HG03045 (cell line): ENCODE results near the gene CD55.

Experiments used
- ATAC-seq: cut with Tn5 transposase; IDR thresholded peaks from one replicate; pipeline ENCODE4 v1.9.1; 2021; ENCODE audit warnings: mild to moderate bottlenecking, moderate library complexity; ENCODE audit not compliant: unreplicated experiment

Gene CD55

DNA sequence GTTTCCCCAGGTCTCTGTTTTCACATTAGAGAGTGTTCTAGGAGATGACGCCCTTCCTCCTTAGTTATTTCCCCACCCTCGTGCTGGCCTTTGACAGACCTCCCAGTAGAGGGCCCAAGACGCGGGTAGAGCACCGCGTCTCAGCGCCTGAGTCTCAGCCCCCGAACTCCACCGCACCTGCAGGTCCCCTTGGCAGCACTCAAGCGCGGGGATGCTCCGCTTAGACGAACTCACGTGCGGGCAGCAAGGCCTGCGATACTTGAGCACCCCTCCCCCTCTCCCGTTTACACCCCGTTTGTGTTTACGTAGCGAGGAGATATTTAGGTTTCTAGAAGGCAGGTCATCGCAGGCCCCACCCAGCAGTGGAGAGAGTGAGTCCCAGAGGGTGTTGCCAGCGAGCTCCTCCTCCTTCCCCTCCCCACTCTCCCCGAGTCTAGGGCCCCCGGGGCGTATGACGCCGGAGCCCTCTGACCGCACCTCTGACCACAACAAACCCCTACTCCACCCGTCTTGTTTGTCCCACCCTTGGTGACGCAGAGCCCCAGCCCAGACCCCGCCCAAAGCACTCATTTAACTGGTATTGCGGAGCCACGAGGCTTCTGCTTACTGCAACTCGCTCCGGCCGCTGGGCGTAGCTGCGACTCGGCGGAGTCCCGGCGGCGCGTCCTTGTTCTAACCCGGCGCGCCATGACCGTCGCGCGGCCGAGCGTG lies at the start of gene CD55:
Gene CD55, plus strand, starts transcription at position 600 of the 711 bp plus-strand sequence. Its CDS starts 88 bp downstream, at position 688.
- ATAC-seq = peak; percentile 92

- no peak for ATAC-seq
Measured at GRCh38 chr1:207274882-207275281, 46.6 kb upstream of the CD55 start.

DNA sequence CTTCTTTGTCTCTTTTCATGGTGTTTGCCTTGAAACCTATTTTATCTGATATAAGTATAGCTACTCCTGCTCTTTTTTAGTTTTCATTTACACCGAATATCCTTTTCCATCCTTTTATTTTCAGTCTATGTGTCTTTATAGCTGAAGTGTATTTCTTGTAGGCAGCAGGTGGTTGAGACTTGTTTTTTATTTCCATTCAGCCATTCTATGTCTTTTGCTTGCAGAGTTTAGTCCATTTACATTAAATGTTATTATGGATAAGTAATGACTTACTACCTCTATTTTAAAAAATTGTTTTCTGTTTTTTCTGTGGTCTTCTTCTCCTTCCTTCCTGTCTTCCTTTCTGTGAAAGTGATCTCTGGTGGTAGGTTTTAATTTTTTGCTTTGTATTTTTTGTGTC lies 45.0 kb upstream of the CD55 start:
- ATAC-seq = no peak

- no peak for ATAC-seq
Measured at GRCh38 chr1:207277241-207277640, 44.2 kb upstream of the CD55 start.

GRCh38 chr1:207279652-207280051 lies 41.8 kb upstream of the CD55 start:
- no peak for ATAC-seq

- no peak for ATAC-seq
Measured at GRCh38 chr1:207280706-207281105, 40.8 kb upstream of the CD55 start.

- no peak for ATAC-seq
Measured at GRCh38 chr1:207282058-207282457, 39.4 kb upstream of the CD55 start.

- ATAC-seq = no peak
Measured at GRCh38 chr1:207282496-207283380, 38.7 kb upstream of the CD55 start.

DNA sequence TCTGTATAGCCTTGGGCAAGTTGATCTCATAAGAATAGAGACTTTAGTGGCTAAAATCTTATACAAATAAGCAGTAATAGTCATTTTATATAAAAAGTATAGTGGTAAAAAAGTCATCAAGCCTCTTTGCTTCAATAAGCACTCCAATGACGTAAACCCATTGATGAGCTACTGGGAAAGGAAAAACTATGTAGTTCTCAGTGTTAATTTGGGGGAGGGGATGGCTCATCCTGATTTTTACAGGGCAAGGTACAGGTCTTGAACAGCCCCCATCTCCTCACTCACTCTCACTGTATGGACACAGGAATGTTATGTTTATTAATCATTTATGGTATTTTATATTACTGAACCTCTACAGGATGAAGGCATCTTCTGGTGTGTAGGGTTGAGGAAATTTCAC lies 38.1 kb upstream of the CD55 start:
- no peak for ATAC-seq

DNA sequence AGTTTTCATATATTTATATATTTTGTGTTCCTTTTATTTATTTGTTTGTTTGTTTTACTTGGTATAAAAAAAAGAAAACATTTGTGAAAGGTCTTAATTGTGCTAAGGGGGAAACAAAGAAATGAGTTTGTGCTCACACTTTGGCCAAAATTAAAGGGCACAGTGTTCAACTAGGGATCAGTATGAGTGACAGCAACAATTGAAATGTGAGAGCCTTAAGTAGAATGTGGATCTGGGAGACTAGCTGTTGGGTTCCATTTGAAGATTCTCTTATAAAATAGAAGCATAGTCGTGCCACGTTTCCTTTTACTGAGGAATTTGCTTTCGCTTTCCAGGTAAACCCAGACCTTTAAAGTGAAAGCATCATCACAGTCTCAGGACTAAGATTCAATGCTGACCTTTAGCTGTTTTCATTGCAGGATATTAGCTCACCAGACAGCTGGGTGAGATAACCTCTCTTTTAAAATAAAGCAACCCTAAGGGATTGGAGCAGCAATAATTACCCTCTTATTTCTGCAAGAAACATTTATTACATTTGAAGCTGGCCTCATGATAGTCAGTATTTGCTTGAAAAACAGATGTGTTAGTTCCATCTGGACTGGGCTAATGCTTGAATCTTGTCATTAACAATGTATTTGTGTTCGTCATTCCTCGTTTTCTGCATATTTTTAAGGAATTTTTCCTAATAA lies 37.1 kb upstream of the CD55 start:
- no peak for ATAC-seq

- no peak for ATAC-seq
Measured at GRCh38 chr1:207286786-207287468, 34.6 kb upstream of the CD55 start.

- no peak for ATAC-seq
Measured at GRCh38 chr1:207288315-207288714, 33.2 kb upstream of the CD55 start.

DNA sequence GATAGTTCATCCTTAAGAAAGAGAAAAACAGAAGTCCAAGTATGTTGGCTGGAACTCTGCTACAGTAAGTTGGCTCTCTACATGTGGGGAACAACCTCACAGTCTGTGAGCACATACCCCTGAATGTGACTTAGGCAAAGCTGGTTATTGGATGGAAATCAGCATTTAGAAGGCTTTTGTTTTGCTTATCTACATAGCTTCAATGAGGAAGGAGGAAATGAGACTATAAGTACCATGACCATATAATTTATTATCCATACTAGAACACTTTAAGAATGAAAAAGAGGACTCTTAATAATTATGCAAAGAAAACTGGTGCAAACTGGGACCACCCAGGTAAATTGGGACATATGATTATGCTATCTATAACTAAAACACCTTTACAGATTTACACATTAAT lies 31.7 kb upstream of the CD55 start:
- no peak for ATAC-seq

GRCh38 chr1:207291723-207292122 lies 29.8 kb upstream of the CD55 start:
- no peak for ATAC-seq

DNA sequence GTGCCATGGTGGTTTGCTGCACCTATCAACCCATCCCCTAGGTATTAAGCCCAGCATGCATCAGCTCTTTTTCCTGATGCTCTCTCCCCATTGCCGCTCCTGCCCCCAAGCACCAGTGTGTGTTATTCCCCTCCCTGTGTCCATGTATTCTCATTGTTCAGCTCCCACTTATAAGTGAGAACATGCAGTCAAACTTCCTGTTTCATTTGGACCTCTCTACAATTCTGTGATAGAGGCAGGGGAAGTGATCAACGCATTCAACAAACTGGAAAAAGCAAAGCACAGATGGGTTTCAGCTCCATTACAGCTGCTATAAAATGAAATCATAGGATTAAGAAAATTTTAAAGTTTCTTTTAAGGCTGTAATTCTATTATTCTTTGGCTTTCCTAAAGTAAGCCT lies 23.3 kb upstream of the CD55 start:
- no peak for ATAC-seq

GRCh38 chr1:207298636-207299398 lies 22.7 kb upstream of the CD55 start:
- ATAC-seq = no peak

- ATAC-seq = no peak
Measured at GRCh38 chr1:207300970-207301369, 20.5 kb upstream of the CD55 start.

DNA sequence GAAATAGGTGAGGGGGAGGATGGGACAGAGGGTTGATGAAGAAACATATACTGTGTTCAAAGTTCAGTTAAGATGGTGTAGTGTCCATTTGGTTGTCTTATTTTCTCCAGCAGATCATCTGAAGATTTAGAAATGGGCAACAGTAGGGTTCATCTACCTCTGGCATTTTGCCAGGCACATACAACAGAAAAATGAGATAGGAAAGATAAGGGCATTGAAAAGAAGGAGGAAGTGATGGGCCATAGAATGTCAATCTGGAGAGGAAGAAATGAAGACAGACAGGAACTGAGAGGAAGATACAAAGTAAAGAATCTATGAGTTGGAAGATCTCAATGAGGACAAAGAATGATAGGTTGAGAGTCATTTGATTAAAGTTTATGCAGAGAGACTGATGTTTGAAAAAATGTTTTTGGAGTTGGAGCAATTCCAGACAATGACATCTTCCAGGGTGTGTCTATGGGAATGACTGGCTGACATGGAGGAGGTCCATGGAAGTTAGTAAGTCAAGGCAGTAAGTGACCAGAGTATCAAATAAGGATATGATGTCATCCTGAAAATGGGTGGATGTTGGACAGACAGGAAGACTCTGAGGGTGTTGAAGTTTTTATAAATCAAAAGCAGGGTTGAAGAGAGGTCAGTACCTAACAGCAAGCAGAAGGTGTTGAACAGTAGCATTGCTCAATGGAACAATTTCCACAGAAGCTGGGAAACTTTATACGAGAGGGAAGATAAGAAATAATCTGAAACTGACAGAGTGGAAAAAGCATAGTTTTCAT lies 18.7 kb upstream of the CD55 start:
- ATAC-seq = no peak

DNA sequence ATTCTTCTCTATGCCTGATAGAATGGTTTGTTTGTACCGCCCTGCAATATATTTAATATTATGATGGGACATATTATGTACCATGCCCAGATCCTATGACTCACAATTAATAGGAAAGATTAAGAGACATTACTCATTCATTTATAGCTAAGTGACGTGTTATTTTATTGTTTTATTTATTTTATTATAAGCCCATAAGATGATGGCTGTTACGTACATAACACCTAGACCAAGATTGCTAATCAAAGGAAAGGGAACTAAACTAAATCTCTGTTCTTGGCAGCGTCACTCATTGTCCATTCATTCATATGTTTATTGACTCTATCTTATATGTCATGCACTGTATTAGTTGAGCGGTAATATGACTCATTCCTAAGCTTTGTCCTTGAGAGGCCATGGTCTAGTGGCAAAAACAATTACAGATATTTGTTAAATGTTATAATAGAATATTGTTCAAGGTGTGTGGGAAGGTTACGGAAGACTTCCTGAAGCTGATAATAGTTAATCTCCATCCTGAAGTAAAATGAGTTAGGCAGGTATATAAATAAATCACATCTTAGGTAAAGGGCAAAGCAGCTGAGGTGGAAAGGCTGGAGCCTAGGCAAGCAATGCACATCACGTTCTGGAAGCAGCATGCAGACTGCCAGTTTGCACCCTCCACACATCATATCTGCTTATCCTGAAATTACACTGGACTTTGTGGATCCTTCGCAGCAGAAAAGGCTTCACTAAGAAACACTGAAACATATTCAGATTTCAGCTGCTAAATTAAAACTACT lies 16.6 kb upstream of the CD55 start:
- ATAC-seq = no peak
